HG02981 (cell line): Measurements from ENCODE around the gene ADRB2.
A peak's percentile ranks its signal among the peaks of the same experiment; 100 is the strongest.

Experiments used
- ATAC-seq: cut with Tn5 transposase; IDR thresholded peaks from one replicate; pipeline ENCODE4 v1.9.1; 2021; ENCODE audit warnings: mild to moderate bottlenecking, moderate library complexity; ENCODE audit not compliant: unreplicated experiment

The ADRB2 gene

DNA sequence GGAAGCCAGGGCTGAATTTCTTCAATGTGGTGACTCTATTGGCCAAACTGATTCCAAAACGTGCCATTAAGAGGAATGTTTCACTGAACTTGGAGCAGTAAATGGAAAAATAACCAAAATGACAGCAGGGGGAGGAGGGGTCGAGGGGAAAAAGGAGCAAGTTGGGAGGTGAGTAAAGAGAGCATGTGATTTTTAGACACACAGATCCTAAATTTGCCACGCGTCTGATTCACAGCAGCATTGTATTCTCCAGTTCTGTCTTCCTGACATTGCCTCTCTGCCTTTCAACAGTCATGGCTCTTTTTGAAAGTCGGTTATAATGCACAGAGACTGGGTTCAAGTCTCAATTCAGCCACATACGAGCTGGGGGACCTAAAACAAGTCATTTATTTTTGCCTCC lies 22.0 kb upstream of the ADRB2 start:
- no peak for ATAC-seq

DNA sequence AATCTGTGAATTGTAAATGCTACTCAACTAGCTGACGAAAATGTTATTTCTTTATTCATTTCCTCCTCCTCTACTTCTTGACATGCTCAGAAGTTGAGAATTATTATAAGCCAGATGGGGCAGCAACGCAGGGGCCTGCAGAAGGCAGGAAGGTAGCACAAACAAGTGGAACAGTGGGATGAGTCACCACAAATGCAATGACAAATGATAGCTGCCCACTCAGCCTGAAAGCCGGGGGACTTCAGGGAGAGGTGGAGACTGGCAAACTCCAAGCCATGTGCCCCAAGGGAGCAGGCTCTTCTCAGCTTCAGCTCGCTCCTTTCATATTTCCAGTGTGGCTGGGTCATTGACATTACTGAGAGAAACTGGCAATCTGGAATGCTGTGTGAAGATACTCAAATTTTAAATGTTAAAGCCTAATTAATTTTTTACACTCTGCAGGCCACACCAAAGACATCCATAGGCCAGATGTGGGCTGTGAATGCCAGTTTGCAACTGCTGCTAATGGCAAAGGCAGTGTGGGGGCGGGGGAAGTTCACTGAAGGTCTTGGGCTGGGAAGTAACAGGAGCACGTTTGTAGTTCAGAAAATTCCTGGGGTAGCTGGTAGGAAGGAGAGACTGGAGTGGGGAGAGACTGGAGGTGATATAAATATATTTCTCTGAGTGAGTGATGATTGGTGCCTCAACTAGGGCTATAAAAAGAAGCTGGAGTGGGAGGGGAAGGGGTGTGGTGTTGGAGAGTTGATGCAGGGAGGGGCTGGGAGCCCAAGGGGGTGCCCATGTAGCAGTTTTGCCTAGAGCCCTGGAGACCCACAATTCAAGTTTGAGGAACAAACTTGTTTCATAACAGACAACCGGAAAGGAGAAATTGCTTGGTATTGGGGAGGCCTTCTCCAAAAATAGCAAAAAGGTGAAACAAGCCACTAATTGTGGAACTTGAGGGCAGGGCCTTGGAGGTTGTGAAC lies 20.8 kb upstream of the ADRB2 start:
- peak; percentile 21 for ATAC-seq

DNA sequence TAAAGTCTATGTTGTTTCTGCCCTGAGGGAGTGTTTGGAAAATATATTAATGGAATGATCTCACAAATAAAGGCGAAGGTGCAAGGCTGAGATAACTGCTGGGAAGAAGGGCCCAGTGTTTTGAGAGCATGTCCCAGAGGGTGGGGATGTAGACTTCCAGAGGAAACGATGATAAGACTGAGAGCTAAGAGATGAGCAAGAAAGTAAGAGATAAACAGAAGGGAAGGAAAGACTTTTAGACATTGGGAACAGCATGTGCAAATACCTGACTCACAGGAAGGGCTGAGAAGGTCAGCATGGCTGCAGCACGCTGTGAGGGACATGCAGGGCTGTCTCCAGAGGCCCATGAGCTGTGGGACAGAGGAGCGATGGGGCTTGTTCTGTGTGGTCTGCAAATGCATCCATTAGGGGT lies 19.9 kb upstream of the ADRB2 start:
- ATAC-seq: no peak

DNA sequence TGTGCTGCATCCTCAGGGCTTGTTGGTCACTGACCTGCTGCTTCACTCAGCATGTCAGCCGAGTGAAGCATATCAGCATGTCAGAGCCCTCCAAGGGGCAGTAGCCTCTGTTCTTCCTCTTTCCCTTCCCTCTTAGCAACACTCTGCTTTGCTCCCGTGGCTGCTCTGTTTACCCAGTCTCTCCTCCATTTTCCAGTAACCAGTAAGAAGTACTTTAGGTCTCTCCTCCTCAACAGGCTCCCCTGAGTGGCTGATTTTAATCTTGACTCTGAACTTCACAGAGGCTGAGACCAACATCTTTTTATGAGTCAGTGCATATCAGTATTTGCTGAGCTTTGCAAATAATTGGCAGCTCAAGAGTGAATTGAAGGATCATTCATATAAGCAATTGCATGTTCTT lies 18.6 kb upstream of the ADRB2 start:
- ATAC-seq: peak; percentile 18

DNA sequence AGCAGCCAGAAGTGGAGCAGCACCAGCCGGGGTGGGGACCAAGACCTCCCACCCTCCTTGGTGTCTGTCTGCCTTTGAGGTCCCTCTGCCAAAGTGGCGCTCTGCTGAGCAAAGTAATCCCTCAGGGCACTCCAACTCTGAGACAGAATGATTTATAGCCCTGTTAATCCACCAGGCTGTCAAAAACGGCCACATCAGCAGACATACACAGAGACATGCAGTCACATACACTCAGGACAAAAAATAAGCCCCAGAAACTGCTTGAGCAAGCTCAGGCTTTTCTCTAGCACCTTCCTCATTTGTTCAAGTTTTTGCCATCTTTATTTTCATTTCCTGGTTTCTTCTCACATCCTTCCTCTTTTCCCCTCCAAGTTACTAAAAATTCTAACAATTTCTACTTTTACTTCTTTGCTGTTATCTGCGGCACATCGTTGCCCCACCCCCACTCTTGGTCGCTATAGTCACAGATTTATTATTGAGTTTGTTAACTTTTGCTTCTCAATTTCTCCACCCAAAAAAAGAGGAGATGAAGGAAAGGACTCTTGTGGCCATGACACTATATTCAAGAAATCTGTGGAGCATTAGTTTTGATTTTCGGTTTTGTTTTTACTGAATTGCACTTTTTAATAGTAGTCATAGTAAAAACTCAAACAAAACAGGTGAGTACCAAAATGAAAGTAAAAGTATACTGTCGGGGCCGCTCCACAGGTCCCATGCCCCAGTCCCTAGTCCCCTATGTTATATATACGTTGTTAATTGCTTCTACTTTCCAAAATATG lies 17.4 kb upstream of the ADRB2 start:
- peak; percentile 70 for ATAC-seq

DNA sequence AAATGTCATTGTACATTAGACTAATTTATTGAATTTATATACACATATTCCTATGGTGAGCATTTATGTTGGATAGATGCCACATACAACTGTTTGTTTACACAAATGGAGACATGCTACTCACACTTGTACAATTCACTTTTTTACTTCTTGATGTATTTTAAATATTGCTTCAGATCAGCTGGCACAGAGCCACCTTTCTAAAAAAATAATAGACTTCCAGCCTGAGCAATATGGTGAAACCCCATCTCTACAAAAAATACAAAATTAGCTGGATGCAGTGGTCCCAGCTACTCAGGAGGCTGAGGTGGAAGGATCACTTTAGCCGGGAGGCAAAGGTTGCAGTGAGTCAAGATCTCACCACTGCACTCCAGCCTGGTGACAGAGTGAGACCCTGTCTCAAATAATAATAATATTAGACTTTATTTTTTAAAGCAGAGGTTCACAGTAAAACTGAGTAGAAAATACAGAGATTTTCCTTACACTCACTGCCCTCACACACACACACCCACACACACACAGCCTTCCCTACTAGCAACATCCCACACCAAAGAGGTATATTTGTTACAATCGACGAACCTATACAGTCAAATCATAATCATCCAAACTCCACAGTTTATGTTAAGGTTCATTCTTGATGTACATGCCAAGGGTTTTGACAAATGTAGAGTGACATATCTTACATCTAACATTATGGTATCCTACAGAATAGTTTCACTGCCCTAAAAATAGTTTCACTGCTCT lies 16.5 kb upstream of the ADRB2 start:
- no peak for ATAC-seq

DNA sequence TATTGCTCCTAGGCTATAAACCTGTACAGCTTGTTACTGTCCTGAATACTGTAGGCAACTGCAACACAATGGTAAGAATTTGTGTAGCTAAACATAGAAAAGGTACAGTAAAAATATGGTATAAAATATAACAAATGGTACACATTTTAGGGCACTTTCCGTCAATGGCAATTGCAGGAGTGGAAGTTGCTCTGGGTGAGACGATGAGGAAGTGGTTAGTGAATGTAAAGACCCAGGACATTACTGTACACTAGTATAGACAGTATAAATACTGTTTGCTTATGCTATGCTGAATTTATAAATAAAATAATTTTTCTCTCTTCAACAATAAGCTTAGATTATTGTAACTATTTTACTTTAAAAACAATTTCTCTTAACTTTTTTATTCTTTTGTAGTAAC lies 15.6 kb upstream of the ADRB2 start:
- no peak for ATAC-seq

DNA sequence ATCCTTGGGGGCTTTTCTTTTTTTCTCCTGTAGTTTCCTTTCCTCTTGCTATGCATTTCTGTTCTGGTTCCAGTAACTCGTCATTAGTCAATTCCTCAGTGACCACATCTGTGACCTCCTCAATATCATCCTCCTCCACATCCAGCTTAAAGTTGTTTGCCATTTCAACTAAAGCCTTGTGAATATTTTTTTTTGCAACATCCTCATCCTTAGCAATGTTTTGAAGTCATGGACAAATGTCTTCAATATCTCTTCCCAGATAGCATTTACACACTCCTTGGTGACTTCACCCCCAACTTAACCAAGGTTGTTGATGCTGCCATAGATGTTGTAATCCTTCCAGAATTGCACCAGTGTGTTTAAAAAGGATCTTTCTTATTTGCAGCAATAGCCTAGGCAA lies 14.7 kb upstream of the ADRB2 start:
- ATAC-seq: no peak

DNA sequence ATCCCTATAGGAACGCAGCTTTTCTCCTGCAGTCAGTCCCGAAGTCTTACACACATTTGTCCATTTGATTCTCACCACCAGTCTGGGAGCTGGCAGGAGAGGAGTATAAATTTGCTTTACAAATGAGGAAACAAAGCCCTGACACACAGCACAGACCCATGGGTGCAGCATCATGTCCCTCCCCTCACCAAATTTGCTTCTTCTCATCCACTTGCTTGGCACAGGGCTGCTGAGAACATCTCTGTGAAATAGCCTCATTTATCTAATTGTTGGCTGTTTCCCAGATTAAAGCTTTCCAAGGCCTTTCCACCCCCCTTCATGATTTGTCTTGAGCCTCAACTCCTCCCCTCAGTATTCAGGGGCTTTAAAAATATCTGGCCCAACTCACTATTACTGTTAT lies 11.3 kb upstream of the ADRB2 start:
- no peak for ATAC-seq

DNA sequence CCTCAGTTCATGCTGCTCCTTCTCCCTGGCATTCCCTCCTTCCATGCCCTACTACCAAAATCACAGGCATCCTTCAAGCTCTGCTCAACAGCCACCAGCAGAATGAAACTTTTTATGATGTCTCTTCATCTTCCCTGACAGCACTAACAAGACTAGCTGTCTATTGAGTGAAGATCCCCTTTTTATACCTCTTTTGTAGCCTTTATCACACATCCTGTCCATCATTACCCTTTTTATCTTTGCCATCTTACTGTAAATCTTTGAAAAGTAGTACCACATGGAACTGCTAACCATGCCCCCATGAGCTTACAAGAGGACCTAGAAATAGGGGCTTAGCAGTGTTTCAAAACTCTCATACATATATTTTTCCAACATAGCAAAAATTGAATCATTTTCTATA lies 10.8 kb upstream of the ADRB2 start:
- ATAC-seq: no peak

DNA sequence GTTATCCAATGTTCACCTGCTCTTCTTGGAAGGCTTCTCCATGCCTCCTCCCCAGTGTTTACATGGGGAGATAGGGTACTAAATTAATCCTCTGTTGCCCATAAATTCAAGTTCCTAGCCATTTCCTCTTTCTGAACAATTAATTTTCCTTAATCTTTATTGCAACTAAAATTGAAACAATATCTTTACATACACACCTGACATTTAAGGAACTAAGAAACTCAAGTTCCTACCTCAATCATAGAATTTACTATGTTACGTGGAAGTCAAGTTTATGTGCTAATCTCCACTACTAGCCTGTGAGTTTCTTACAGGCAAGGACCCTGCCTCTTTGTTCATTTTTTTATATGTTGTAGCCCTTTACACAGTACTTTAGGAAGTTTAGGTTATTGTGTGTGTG lies 10.1 kb upstream of the ADRB2 start:
- ATAC-seq: no peak

DNA sequence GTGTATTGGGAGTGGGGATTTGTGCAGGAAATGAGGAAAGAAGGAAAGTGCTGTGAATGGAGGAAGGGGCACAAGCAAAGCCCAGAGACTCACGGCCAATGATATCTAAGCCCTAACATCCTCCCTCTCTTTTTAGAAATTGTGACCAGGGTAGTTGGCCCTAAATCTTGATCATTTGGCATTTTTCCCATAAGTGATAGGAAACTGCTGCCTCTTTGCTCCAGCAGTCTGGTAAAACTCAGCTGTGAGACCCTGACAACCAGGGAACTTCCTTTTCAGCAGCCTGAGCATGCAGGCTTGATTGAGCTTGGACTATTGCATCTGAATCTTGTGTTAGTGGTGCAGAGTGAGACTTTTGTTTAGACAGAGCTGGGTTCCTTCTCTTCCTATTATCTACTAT lies 9.6 kb upstream of the ADRB2 start:
- no peak for ATAC-seq

DNA sequence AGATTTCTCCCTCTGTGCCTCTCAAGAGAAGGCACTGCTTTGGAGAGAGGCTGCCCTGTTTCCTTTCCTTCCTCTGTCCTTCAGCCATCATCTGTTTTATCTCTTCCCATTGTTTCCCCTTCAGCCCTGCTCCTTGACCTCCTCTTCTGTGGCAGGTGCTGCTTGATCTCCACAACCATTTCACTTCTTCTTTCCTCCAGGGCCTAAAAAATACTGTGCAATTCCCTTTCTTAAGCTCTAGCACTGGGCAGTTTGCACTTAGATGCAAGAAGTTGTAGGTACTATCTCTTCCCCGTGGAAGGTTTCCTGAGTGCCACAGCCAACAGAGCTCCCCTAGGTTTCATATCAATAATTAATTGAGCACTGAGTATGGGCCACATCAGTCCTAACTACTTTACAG lies 8.8 kb upstream of the ADRB2 start:
- ATAC-seq: no peak

DNA sequence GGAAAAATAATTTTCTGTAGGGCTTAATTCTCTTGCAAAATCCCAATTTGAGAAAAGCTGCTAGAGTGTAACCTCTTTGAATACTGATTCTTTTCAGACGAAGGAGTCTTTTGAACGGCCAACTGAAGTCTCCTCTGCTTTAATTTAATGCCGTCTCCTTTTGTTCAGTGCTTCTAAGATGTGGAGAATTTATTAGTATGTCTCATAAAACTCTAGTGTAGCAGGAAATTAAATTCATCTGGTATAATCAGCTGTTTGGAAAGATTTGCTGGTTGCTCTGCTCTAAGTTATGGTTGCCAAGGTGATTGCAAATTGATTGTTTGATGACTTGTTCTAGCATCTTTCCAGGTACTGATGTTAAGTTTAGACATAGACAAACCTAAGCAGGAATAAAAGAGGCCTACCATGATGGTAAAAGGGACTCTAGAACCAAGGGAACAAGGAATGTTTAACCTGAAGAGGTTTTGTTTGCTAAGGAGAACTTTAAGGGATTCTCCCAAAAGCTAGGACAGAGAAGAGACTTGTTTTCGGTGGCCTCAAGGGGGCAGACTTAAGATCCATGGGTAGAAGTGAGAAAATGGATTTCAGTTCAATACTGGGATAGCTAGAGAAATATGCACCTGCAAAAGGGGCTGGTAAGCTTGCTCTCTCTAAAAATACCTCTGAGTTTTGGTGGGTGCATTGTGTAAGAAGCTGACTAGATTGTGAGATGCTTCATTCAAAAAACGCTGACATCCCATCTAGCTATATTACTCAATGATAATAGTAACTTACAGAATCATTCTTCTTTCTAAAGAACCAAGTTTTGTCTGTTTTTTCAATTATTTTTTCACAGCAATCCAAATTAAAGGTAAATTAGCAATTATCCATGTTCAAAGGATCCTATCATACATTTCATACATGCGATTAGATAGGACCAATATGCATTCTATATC lies 5.7 kb upstream of the ADRB2 start:
- no peak for ATAC-seq

DNA sequence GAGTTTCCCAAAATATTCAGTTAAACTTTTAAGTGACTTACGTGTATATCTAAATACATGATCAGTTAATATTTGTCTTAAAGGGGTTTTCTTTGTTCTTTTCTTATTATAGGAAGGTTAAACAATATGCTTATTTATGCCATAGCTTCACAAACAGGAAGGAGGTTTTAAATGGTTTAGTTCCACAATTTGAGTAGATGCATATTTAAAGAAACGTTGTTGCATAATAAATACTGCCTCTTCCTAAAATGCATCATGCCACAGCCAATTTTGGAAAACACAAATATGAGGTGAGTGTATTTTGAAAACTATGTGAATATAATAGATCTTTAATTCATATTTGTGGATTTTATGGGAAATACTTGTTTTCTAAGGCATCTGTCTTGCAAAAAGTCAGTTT lies 2.5 kb upstream of the ADRB2 start:
- no peak for ATAC-seq

DNA sequence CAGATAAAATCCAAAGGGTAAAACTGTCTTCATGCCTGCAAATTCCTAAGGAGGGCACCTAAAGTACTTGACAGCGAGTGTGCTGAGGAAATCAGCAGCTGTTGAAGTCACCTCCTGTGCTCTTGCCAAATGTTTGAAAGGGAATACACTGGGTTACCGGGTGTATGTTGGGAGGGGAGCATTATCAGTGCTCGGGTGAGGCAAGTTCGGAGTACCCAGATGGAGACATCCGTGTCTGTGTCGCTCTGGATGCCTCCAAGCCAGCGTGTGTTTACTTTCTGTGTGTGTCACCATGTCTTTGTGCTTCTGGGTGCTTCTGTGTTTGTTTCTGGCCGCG lies 727 bp upstream of the ADRB2 start:
- no peak for ATAC-seq

DNA sequence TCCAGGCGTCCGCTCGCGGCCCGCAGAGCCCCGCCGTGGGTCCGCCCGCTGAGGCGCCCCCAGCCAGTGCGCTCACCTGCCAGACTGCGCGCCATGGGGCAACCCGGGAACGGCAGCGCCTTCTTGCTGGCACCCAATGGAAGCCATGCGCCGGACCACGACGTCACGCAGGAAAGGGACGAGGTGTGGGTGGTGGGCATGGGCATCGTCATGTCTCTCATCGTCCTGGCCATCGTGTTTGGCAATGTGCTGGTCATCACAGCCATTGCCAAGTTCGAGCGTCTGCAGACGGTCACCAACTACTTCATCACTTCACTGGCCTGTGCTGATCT lies 294 bp downstream of the ADRB2 start:
- ATAC-seq: no peak

DNA sequence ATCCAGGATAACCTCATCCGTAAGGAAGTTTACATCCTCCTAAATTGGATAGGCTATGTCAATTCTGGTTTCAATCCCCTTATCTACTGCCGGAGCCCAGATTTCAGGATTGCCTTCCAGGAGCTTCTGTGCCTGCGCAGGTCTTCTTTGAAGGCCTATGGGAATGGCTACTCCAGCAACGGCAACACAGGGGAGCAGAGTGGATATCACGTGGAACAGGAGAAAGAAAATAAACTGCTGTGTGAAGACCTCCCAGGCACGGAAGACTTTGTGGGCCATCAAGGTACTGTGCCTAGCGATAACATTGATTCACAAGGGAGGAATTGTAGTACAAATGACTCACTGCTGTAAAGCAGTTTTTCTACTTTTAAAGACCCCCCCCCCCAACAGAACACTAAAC lies 1.3 kb downstream of the ADRB2 start:
- ATAC-seq: no peak

DNA sequence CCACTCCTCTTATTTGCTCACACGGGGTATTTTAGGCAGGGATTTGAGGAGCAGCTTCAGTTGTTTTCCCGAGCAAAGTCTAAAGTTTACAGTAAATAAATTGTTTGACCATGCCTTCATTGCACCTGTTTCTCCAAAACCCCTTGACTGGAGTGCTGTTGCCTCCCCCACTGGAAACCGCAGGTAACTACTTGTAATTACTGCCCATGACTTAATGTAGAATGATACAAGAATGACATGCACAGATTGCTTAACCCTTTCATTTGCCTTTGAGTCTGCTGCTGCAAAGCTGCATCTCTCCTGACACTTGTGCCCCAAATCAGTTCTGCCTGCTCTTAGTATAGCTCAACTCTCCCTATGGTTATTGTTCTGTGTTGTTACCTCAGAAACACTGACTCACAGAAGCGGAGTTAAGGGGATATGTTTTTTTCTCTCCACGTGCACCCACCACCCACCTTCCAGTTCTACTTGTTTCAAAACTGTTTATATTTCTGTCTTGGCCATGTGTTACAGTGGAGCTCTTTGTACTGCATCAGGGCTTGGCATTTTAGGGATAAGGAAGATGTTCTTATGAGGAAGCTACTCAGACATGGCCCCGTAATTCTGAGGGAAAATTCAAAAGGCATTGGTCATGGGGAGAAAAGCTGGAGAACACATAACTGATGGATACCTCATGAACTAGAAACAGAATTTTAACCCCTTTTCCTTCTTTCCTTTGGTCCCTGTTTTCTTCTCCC lies 2.3 kb downstream of the ADRB2 start:
- no peak for ATAC-seq

DNA sequence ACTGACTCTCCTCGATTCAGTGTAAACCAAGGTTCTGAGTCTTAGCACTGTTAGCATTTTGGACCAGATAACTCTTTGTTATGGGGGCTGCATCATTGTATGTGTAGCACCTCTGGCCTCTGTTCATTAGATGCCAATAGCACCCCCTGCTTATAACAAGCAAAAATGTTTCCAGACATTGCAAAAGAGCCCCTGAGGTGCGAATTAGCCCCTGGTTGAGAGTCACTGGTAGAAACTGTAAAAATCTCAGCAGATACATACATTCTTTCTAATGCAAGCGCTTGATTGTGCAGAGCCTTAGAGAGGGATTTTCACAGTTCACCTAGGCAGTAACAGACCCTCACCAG lies 2.8 kb downstream of the ADRB2 start:
- no peak for ATAC-seq
